H1 (cell line): ENCODE data around the gene CCL26. TPM values are rescaled to one million over a fixed set of nuclear protein-coding genes. Genes with fewer than 3 reads are reported as not detected.

Source experiments
- CTCF ChIA-PET: fragments of 300-600 bp; sonication (Branson Sonifier 250); formaldehyde crosslinking; loops from one replicate; lab custom pipeline; 2021; ENCODE audit not compliant: partially characterized antibody; lab: Charles Lee
- POLR2A ChIA-PET: fragments of 300-600 bp; sonication (Branson Sonifier 250); formaldehyde crosslinking; loops from one replicate; lab custom pipeline; 2021; ENCODE audit warnings: inconsistent platforms; ENCODE audit not compliant: partially characterized antibody; lab: Charles Lee
- DNase-seq, 2 experiments: peaks; one replicate each; pipeline versions ENCODE4 v3.0.0 to v3.0.0-alpha.2; 2010 to 2022; ENCODE audit warnings: low spot score in 2 of 2, low read depth in 1 of 2, mixed read lengths in 1 of 2
- FAIRE-seq: peaks from 2 replicates; lab custom pipeline; 2011; peaks lifted over from hg19 to GRCh38; lab: Jason Lieb, UNC
- H2AFZ ChIP-seq: 2 replicates; pipeline ENCODE4 v1.8.1; 2012; ENCODE audit warnings: low read length, inconsistent platforms
- H2AK5ac ChIP-seq: 2 replicates; pipeline ENCODE4 v1.6.1; 2013; ENCODE audit warnings: low read depth, low read length
- H2BK120ac ChIP-seq: replicated peaks from 2 replicates; pipeline ENCODE3; 2013; ENCODE audit warnings: low read depth, low read length, inconsistent platforms
- H2BK12ac ChIP-seq: 2 replicates; pipeline ENCODE4 v1.6.1; 2013; ENCODE audit warnings: low read depth, low read length
- H2BK15ac ChIP-seq: 2 replicates; pipeline ENCODE4 v1.6.1; 2013; ENCODE audit warnings: low read length
- H2BK20ac ChIP-seq: 2 replicates; pipeline ENCODE4 v1.6.1; 2013; ENCODE audit warnings: low read length
- H2BK5ac ChIP-seq: 2 replicates; pipeline ENCODE4 v1.6.1; 2013; ENCODE audit warnings: low read depth, low read length
- H3K14ac ChIP-seq: 2 replicates; pipeline ENCODE4 v1.6.1; 2013; ENCODE audit warnings: inconsistent platforms; ENCODE audit not compliant: insufficient read length
- H3K18ac ChIP-seq: 2 replicates; pipeline ENCODE4 v1.6.1; 2013; ENCODE audit warnings: low read length; ENCODE audit errors: extremely low read depth
- H3K23ac ChIP-seq: 2 replicates; pipeline ENCODE4 v1.6.1; 2013; ENCODE audit warnings: inconsistent platforms; ENCODE audit not compliant: insufficient read length
- H3K23me2 ChIP-seq: 2 replicates; pipeline ENCODE4 v1.6.1; 2013; ENCODE audit warnings: low read depth, low read length
- H3K27ac ChIP-seq: 2 replicates; pipeline ENCODE4 v1.6.1; 2011; ENCODE audit warnings: low read depth, low read length, inconsistent platforms
- H3K27me3 ChIP-seq, 4 experiments: replicated peaks in 1 of 4; 1 replicate in 1 of 4; 2 replicates in 3 of 4; pipeline versions ENCODE4 v1.6.1 to v1.8.1; 2011 to 2013; ENCODE audit warnings: low read length in 3 of 4, mild to moderate bottlenecking in 3 of 4, inconsistent platforms in 2 of 4, mixed read lengths in 2 of 4, moderate library complexity in 1 of 4; ENCODE audit not compliant: control insufficient read depth in 3 of 4, insufficient read depth in 3 of 4; ENCODE audit errors: extremely low read depth in 1 of 4
- H3K36me3 ChIP-seq, 4 experiments: 2 replicates each; pipeline versions ENCODE4 v1.6.1 to v1.8.1; 2011 to 2013; ENCODE audit warnings: mild to moderate bottlenecking in 4 of 4, low read length in 3 of 4, moderate library complexity in 2 of 4, control low read depth in 1 of 4, inconsistent platforms in 1 of 4; ENCODE audit not compliant: insufficient read depth in 4 of 4, control insufficient read depth in 2 of 4
- H3K4ac ChIP-seq: replicated peaks from 2 replicates; pipeline ENCODE3; 2013; ENCODE audit warnings: low read length, low read depth, mixed read lengths, inconsistent platforms; ENCODE audit not compliant: insufficient read length
- H3K4me1 ChIP-seq, 4 experiments: replicated peaks in 1 of 4; 1 replicate in 1 of 4; 2 replicates in 3 of 4; pipeline versions ENCODE4 v1.6.1 to v1.8.1; 2011 to 2013; ENCODE audit warnings: low read length in 3 of 4, inconsistent platforms in 2 of 4, mixed read lengths in 1 of 4; ENCODE audit not compliant: insufficient read depth in 4 of 4, control insufficient read depth in 3 of 4
- H3K4me2 ChIP-seq, 2 experiments: 2 replicates each; pipeline versions ENCODE4 v1.6.1 to v1.8.1; 2011 to 2013; ENCODE audit warnings: low read depth in 2 of 2, low read length in 2 of 2, control low read depth in 1 of 2, inconsistent platforms in 1 of 2, mild to moderate bottlenecking in 1 of 2; ENCODE audit not compliant: insufficient read depth in 1 of 2
- H3K4me3 ChIP-seq, 4 experiments: fragments of 200-600, 300-600 bp in 1 of 4; sonication (generic), shearing (Covaris generic), sonication (Bioruptor Twin) in 1 of 4; 2 replicates each; pipeline versions ENCODE4 v1.5.1 to v1.8.1; 2011 to 2016; ENCODE audit warnings: low read length in 4 of 4, low read depth in 3 of 4, control low read depth in 2 of 4, inconsistent platforms in 2 of 4, mild to moderate bottlenecking in 2 of 4, mixed read lengths in 1 of 4, moderate library complexity in 1 of 4; ENCODE audit not compliant: insufficient read depth in 2 of 4; ENCODE audit errors: extremely low read depth in 1 of 4
- H3K56ac ChIP-seq: replicated peaks from 2 replicates; pipeline ENCODE3; 2013; ENCODE audit warnings: low read depth, mild to moderate bottlenecking, mixed read lengths, low read length, inconsistent platforms; ENCODE audit not compliant: insufficient read length
- H3K79me1 ChIP-seq: 2 replicates; pipeline ENCODE4 v1.6.1; 2013; ENCODE audit warnings: low read depth, low read length, control low read depth
- H3K79me2 ChIP-seq, 2 experiments: 2 replicates each; pipeline versions ENCODE4 v1.6.1 to v1.8.1; 2012 to 2013; ENCODE audit warnings: low read length in 2 of 2, mild to moderate bottlenecking in 2 of 2, inconsistent platforms in 1 of 2; ENCODE audit not compliant: insufficient read depth in 2 of 2, control insufficient read depth in 1 of 2
- H3K9ac ChIP-seq, 4 experiments: replicated peaks in 1 of 4; 1 replicate in 1 of 4; 2 replicates in 3 of 4; pipeline versions ENCODE4 v1.6.1 to v1.8.1; 2011 to 2013; ENCODE audit warnings: low read depth in 3 of 4, low read length in 3 of 4, control low read depth in 2 of 4, mild to moderate bottlenecking in 2 of 4, moderate library complexity in 2 of 4, inconsistent platforms in 1 of 4; ENCODE audit errors: extremely low read depth in 1 of 4
- H3K9me3 ChIP-seq, 2 experiments: 2 replicates each; pipeline versions ENCODE4 v1.6.1 to v1.8.1; 2012 to 2013; ENCODE audit warnings: mild to moderate bottlenecking in 2 of 2, moderate library complexity in 2 of 2, control low read depth in 1 of 2, inconsistent platforms in 1 of 2, low read depth in 1 of 2, low read length in 1 of 2, mixed read lengths in 1 of 2; ENCODE audit not compliant: insufficient read depth in 2 of 2
- H4K20me1 ChIP-seq, 2 experiments: replicated peaks in 1 of 2; 2 replicates each; pipeline versions ENCODE3 to v1.8.1; 2011 to 2013; ENCODE audit warnings: inconsistent platforms in 2 of 2, low read length in 2 of 2, mild to moderate bottlenecking in 1 of 2; ENCODE audit not compliant: insufficient read depth in 2 of 2, control insufficient read depth in 1 of 2
- H4K5ac ChIP-seq: 2 replicates; pipeline ENCODE4 v1.6.1; 2013; ENCODE audit warnings: low read length, low read depth, mixed read lengths, inconsistent platforms; ENCODE audit not compliant: insufficient read length
- H4K8ac ChIP-seq: 2 replicates; pipeline ENCODE4 v1.8.0; 2013; ENCODE audit warnings: mild to moderate bottlenecking, moderate library complexity, low read length, inconsistent platforms; ENCODE audit not compliant: insufficient read depth; ENCODE audit errors: extremely low read depth
- H4K91ac ChIP-seq: replicated peaks from 2 replicates; pipeline ENCODE3; 2013; ENCODE audit warnings: low read length, mixed read lengths, inconsistent platforms; ENCODE audit not compliant: insufficient read length
- ASH2L ChIP-seq: fragments of 200-600, 300-600 bp; sonication (generic); IDR thresholded peaks from one replicate; pipeline ENCODE4 v1.7.1; 2017; ENCODE audit warnings: low read length
- CBX8 ChIP-seq: fragments of 300-800, 300-1000 bp; sonication (generic); IDR thresholded peaks from 2 replicates; pipeline ENCODE4 v1.7.1; 2016; ENCODE audit warnings: low read depth, low read length, borderline replicate concordance
- CHD1 ChIP-seq: IDR thresholded peaks from 2 replicates; pipeline ENCODE4 v1.6.1; 2012; ENCODE audit warnings: low read depth, low read length, improper control_type of control experiment
- JUND ChIP-seq: IDR thresholded peaks from 2 replicates; pipeline ENCODE4 v1.6.1; 2011; ENCODE audit warnings: mild to moderate bottlenecking, improper control_type of control experiment, low read length
- KDM5A ChIP-seq: fragments of 200-600 bp; IDR thresholded peaks from 2 replicates; pipeline ENCODE4 v1.7.1; 2012; ENCODE audit warnings: mild to moderate bottlenecking, low read length, inconsistent platforms, mixed read lengths
- RBBP5 ChIP-seq: IDR thresholded peaks from 2 replicates; pipeline ENCODE4 v1.7.1; 2012; ENCODE audit warnings: low read depth, mild to moderate bottlenecking, inconsistent platforms, low read length, moderate library complexity, borderline replicate concordance
- SAP30 ChIP-seq: fragments of 300-600 bp; sonication (generic); IDR thresholded peaks from 2 replicates; pipeline ENCODE4 v1.7.1; 2012; ENCODE audit warnings: low read length, moderate library complexity, mild to moderate bottlenecking, inconsistent platforms; ENCODE audit not compliant: insufficient read depth, insufficient replicate concordance
- SIX5 ChIP-seq: IDR thresholded peaks from 2 replicates; pipeline ENCODE4 v1.6.1; 2011; ENCODE audit warnings: mild to moderate bottlenecking, low read depth, low read length
- TAF1 ChIP-seq: IDR thresholded peaks from 2 replicates; pipeline ENCODE4 v1.6.1; 2011; ENCODE audit warnings: mild to moderate bottlenecking, low read depth, low read length
- WGBS, 2 experiments: shearing (Covaris generic) in 1 of 2; methylation state at CpG; one replicate each; pipeline versions ENCODE4 v1.1.6 to v1.1.7; 2013 to 2015; ENCODE audit warnings: low lambda C conversion rate in 2 of 2, mixed read lengths in 2 of 2, inconsistent platforms in 1 of 2, low coverage in 1 of 2, missing lambda C conversion rate in 1 of 2; ENCODE audit not compliant: insufficient replicate concordance in 2 of 2, insufficient coverage in 1 of 2, insufficient read length in 1 of 2; ENCODE audit errors: extremely low coverage in 1 of 2, missing lambda C conversion rate in 1 of 2; 5-methylcytosine and 5-hydroxymethylcytosine counted together
- polyA plus RNA-seq, 7 experiments: library from polyadenylated mRNA; depleted of rRNA in 3 of 7; stranded (reverse) in 5 of 7; unstranded in 2 of 7; fragments of >200 nt in 5 of 7; fragments of 200-250 nt in 2 of 7; gene quantifications; 1 replicate in 5 of 7; 2 replicates in 1 of 7; 4 replicates in 1 of 7; pipeline versions ENCODE4 v1.2.1 to v1.2.3, GENCODE V29; 2011 to 2013; ENCODE audit warnings: missing spikeins in 2 of 7, mixed read lengths in 2 of 7
- total RNA-seq: library from RNA; stranded (reverse); fragmentation: NEBNext Ultra II Directional; extraction: Animal tissue kit (Norgen Biotek cat#: 25700); gene quantifications from 2 replicates; pipeline ENCODE4 v1.2.1, GENCODE V29; 2021
- TF ChIP-seq, protein P1 (sequence below), 3 experiments: IDR thresholded peaks; 1 replicate in 2 of 3; 2 replicates in 1 of 3; pipeline versions ENCODE4 v1.5.1 to v1.6.1; 2011; ENCODE audit warnings: low read length in 3 of 3, mild to moderate bottlenecking in 3 of 3, inconsistent platforms in 2 of 3, low read depth in 1 of 3, moderate library complexity in 1 of 3; ENCODE audit not compliant: insufficient read depth in 1 of 3; ENCODE audit errors: control extremely low read depth in 1 of 3

Gene CCL26
- total and polyA plus RNA-seq, 2 of the 8 experiments (the other 6 are each of a cell fraction or from before 2014, with no cell fraction given), result 8.7 to 14.9 TPM

DNA sequence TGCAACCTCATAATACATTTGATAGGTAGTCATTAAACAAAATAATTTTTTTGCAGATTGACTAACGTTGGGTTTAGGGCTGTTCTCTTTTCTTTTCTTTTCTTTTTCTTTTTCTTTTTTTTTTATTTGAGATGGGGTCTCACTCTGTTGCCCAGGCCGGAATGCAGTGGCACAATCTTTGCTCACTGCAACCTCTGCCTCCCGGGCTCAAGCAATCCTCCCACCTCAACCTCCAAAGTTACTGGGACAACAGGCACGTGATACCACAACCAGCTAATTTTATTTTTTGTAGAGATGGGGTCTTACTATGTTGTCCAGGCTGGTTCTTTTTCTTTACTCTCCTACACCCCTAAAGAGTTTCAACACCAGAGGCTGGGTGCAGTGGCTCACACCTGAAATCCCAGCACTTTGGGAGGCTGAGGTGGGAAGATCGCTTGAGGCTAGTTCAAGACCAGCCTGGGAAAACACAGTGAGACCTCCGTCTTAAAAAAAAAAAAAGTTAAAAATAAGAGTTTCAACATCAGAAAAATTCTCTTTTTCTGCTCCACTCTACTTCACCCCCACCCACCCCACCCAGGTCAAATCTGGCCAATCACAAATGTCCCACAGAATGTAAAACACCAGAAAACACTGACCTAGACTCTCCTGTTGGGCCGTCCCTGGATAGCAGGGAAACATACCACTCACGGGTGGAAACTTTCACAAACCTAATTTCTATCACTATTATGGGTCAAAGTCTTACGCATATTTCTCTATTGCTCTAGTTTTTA is 36.2 kb downstream of the CCL26 start:
- CTCF ChIA-PET, result interaction anchor here (0.7 to 3.8 kb wide), 2 partner anchors 22 to 47 kb away, joined by 3 to 22 read pairs; no protein-coding TSS in a partner anchor
- Histone ChIP-seq H3K18ac (no peak overlapping the region), H2BK5ac (no peak overlapping the region), H4K91ac (no peak overlapping the region), H4K20me1 (peaks cover 0 to 1% of the 10 kb centered on the region in 2 experiments), H3K4me2 (no peak overlapping the region), H4K8ac (no peak overlapping the region), H2BK120ac (no peak overlapping the region), H3K4ac (no peak overlapping the region), H3K79me2 (no peaks in the 10 kb centered on the region), H2BK20ac (no peak overlapping the region), H3K9me3 (no peaks in the 10 kb centered on the region), H3K79me1 (peaks cover 2% of the 10 kb centered on the region; the same call in 1 of the 2 replicates), H2AK5ac (no peak overlapping the region), H3K23me2 (peaks cover 9% of the 10 kb centered on the region; the same call in 1 of the 2 replicates)
- FAIRE-seq, result no peak
- TF ChIP-seq RBBP5, result no peak
- no peak for TF ChIP-seq TAF1
- TF ChIP-seq KDM5A, result no peak
- no peak for TF ChIP-seq SIX5
- no peak for TF ChIP-seq CBX8
- TF ChIP-seq SAP30, result no peak
- TF ChIP-seq, protein P1, sequence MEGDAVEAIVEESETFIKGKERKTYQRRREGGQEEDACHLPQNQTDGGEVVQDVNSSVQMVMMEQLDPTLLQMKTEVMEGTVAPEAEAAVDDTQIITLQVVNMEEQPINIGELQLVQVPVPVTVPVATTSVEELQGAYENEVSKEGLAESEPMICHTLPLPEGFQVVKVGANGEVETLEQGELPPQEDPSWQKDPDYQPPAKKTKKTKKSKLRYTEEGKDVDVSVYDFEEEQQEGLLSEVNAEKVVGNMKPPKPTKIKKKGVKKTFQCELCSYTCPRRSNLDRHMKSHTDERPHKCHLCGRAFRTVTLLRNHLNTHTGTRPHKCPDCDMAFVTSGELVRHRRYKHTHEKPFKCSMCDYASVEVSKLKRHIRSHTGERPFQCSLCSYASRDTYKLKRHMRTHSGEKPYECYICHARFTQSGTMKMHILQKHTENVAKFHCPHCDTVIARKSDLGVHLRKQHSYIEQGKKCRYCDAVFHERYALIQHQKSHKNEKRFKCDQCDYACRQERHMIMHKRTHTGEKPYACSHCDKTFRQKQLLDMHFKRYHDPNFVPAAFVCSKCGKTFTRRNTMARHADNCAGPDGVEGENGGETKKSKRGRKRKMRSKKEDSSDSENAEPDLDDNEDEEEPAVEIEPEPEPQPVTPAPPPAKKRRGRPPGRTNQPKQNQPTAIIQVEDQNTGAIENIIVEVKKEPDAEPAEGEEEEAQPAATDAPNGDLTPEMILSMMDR (IDR thresholded peaks at IDR 0.05; ENCODE audit: control extremely low read depth in 1 of 3, insufficient read depth in 1 of 3, low read depth in 1 of 3, low read length in 3 of 3), result no peak
- no peak for TF ChIP-seq ASH2L
- TF ChIP-seq CHD1, result no peak
- no peak for TF ChIP-seq JUND
- TF ChIP-seq, all 59 proteins: peak for 0
- Histone ChIP-seq H3K27ac (no peak overlapping the region), H2BK15ac (no peak overlapping the region), H3K14ac (no peak overlapping the region), H3K4me3 (no peak overlapping the region), H3K4me1 (peaks cover 0 to 7% (median 4%) of the 10 kb centered on the region in 4 experiments; a peak in 4 of 7 replicates), H2BK12ac (no peak overlapping the region), H3K36me3 (no peaks in the 10 kb centered on the region), H2AFZ (no peak overlapping the region), H3K27me3 (peaks cover 0 to 5% (median 4%) of the 10 kb centered on the region in 4 experiments; a peak in 1 of 7 replicates), H3K9ac (no peak overlapping the region), H4K5ac (no peak overlapping the region), H3K56ac (no peak overlapping the region), H3K23ac (no peak overlapping the region)
- WGBS, 2 experiments, result 94% methylated on average over 7 of the region's 9 CpGs; no CpG with 5 or more reads in 1 of the 2 experiments
- no peak for DNase-seq
- POLR2A ChIA-PET, result interaction anchor here (0.8 kb wide), 1 partner anchor 12 kb away, joined by 3 read pairs; no protein-coding TSS in a partner anchor
